HEK293 (cell line): ENCODE data around the gene PRAC1.

Experiments used
- FEZF1 ChIP-seq: fragments of 450-650 bp; formaldehyde crosslinking; IDR thresholded peaks from 2 replicates; pipeline ENCODE4 v1.5.1; 2016; ENCODE audit warnings: missing biosample characterization, missing genetic modification characterization
- GLIS1 ChIP-seq: fragments of 450-650 bp; formaldehyde crosslinking; IDR thresholded peaks from 2 replicates; pipeline ENCODE4 v1.5.1; 2016; ENCODE audit warnings: missing biosample characterization, missing genetic modification characterization
- KLF1 ChIP-seq: fragments of 450-650 bp; formaldehyde crosslinking; IDR thresholded peaks from 2 replicates; pipeline ENCODE4 v1.5.1; 2016; ENCODE audit warnings: missing biosample characterization, missing genetic modification characterization
- KLF8 ChIP-seq: fragments of 450-650 bp; formaldehyde crosslinking; IDR thresholded peaks from 2 replicates; pipeline ENCODE4 v1.5.1; 2016; ENCODE audit warnings: missing biosample characterization, missing genetic modification characterization
- RBAK ChIP-seq: fragments of 450-650 bp; formaldehyde crosslinking; IDR thresholded peaks from 2 replicates; pipeline ENCODE4 v1.5.1; 2016; ENCODE audit warnings: missing biosample characterization, missing genetic modification characterization
- REPIN1 ChIP-seq: fragments of 450-650 bp; formaldehyde crosslinking; IDR thresholded peaks from 2 replicates; pipeline ENCODE4 v1.5.1; 2017; ENCODE audit warnings: missing biosample characterization, missing genetic modification characterization, low read depth
- SCRT2 ChIP-seq: fragments of 450-650 bp; formaldehyde crosslinking; IDR thresholded peaks from 2 replicates; pipeline ENCODE4 v1.5.1; 2016; ENCODE audit warnings: missing biosample characterization, missing genetic modification characterization
- SP7 ChIP-seq: fragments of 450-650 bp; formaldehyde crosslinking; IDR thresholded peaks from 2 replicates; pipeline ENCODE4 v1.5.1; 2016; ENCODE audit warnings: missing biosample characterization, missing genetic modification characterization
- TRIM28 ChIP-seq: IDR thresholded peaks from 2 replicates; pipeline ENCODE4 v1.6.1; 2011; ENCODE audit warnings: low read length, control low read depth, borderline replicate concordance
- ZBTB20 ChIP-seq: fragments of 450-650 bp; formaldehyde crosslinking; IDR thresholded peaks from 2 replicates; pipeline ENCODE4 v1.5.1; 2016; ENCODE audit warnings: missing biosample characterization, missing genetic modification characterization
- ZBTB44 ChIP-seq: fragments of 450-650 bp; IDR thresholded peaks from 2 replicates; pipeline ENCODE4 v1.5.1; 2018; ENCODE audit warnings: missing biosample characterization, mild to moderate bottlenecking, missing genetic modification characterization
- ZFHX2 ChIP-seq: fragments of 450-650 bp; formaldehyde crosslinking; conservative IDR thresholded peaks from 2 replicates; pipeline ENCODE4 v1.5.1; 2016; ENCODE audit warnings: missing biosample characterization, missing genetic modification characterization
- ZFP69B ChIP-seq: fragments of 450-650 bp; formaldehyde crosslinking; IDR thresholded peaks from 2 replicates; pipeline ENCODE4 v1.5.1; 2016; ENCODE audit warnings: missing biosample characterization, missing genetic modification characterization
- ZNF133 ChIP-seq: fragments of 450-650 bp; formaldehyde crosslinking; IDR thresholded peaks from 2 replicates; pipeline ENCODE4 v1.5.1; 2016; ENCODE audit warnings: missing biosample characterization, missing genetic modification characterization
- ZNF140 ChIP-seq: fragments of 450-650 bp; formaldehyde crosslinking; IDR thresholded peaks from 2 replicates; pipeline ENCODE4 v1.5.1; 2016; ENCODE audit warnings: missing biosample characterization, missing genetic modification characterization
- ZNF175 ChIP-seq: fragments of 450-650 bp; formaldehyde crosslinking; IDR thresholded peaks from 2 replicates; pipeline ENCODE4 v1.5.1; 2016; ENCODE audit warnings: missing biosample characterization, missing genetic modification characterization
- ZNF214 ChIP-seq: fragments of 450-650 bp; formaldehyde crosslinking; IDR thresholded peaks from 2 replicates; pipeline ENCODE4 v1.5.1; 2017; ENCODE audit warnings: missing biosample characterization, mild to moderate bottlenecking, missing genetic modification characterization, borderline replicate concordance
- ZNF239 ChIP-seq: fragments of 450-650 bp; formaldehyde crosslinking; IDR thresholded peaks from 2 replicates; pipeline ENCODE4 v1.5.1; 2016; ENCODE audit warnings: missing biosample characterization, missing genetic modification characterization
- ZNF274 ChIP-seq, 2 experiments: fragments of 200-500 bp in 1 of 2; fragments of 450-650 bp in 1 of 2; sonication (Bioruptor generic) in 1 of 2; formaldehyde crosslinking in 1 of 2; IDR thresholded peaks; 2 replicates each; pipeline versions ENCODE4 v1.5.1 to v1.6.1; 2014 to 2016; ENCODE audit warnings: borderline replicate concordance in 1 of 2, inconsistent platforms in 1 of 2, low read length in 1 of 2, missing biosample characterization in 1 of 2, missing genetic modification characterization in 1 of 2
- ZNF416 ChIP-seq: fragments of 450-650 bp; formaldehyde crosslinking; IDR thresholded peaks from 2 replicates; pipeline ENCODE4 v1.5.1; 2016; ENCODE audit warnings: missing biosample characterization, missing genetic modification characterization
- ZNF423 ChIP-seq: fragments of 450-650 bp; formaldehyde crosslinking; IDR thresholded peaks from 2 replicates; pipeline ENCODE4 v1.5.1; 2016; ENCODE audit warnings: missing biosample characterization, missing genetic modification characterization
- ZNF501 ChIP-seq: fragments of 450-650 bp; formaldehyde crosslinking; IDR thresholded peaks from 2 replicates; pipeline ENCODE4 v1.5.1; 2016; ENCODE audit warnings: missing biosample characterization, missing genetic modification characterization
- ZNF510 ChIP-seq: fragments of 450-650 bp; formaldehyde crosslinking; IDR thresholded peaks from 2 replicates; pipeline ENCODE4 v1.5.1; 2018; ENCODE audit warnings: mild to moderate bottlenecking, missing genetic modification characterization, missing biosample characterization; ENCODE audit not compliant: insufficient replicate concordance
- ZNF555 ChIP-seq: fragments of 450-650 bp; formaldehyde crosslinking; conservative IDR thresholded peaks from 2 replicates; pipeline ENCODE4 v1.5.1; 2017; ENCODE audit warnings: missing biosample characterization, mild to moderate bottlenecking, missing genetic modification characterization, inconsistent platforms
- ZNF596 ChIP-seq: fragments of 450-650 bp; IDR thresholded peaks from 2 replicates; pipeline ENCODE4 v1.5.0; 2018; ENCODE audit warnings: missing biosample characterization, mild to moderate bottlenecking, missing genetic modification characterization, moderate library complexity
- ZNF660 ChIP-seq: fragments of 450-650 bp; IDR thresholded peaks from 2 replicates; pipeline ENCODE4 v1.5.1; 2018; ENCODE audit warnings: missing biosample characterization, mild to moderate bottlenecking, missing genetic modification characterization
- ZNF670 ChIP-seq: fragments of 450-650 bp; formaldehyde crosslinking; IDR thresholded peaks from 2 replicates; pipeline ENCODE4 v1.5.1; 2016; ENCODE audit warnings: missing biosample characterization, missing genetic modification characterization, low read depth
- ZNF777 ChIP-seq: fragments of 450-650 bp; formaldehyde crosslinking; IDR thresholded peaks from 2 replicates; pipeline ENCODE4 v1.5.1; 2017; ENCODE audit warnings: missing biosample characterization, missing genetic modification characterization, borderline replicate concordance
- ZNF843 ChIP-seq: fragments of 450-650 bp; formaldehyde crosslinking; IDR thresholded peaks from 2 replicates; pipeline ENCODE4 v1.5.1; 2016; ENCODE audit warnings: missing biosample characterization, missing genetic modification characterization
- ZSCAN18 ChIP-seq: fragments of 450-650 bp; formaldehyde crosslinking; IDR thresholded peaks from 2 replicates; pipeline ENCODE4 v1.5.1; 2016; ENCODE audit warnings: missing biosample characterization, missing genetic modification characterization
- ZSCAN23 ChIP-seq: fragments of 450-650 bp; formaldehyde crosslinking; IDR thresholded peaks from 2 replicates; pipeline ENCODE4 v1.5.1; 2016; ENCODE audit warnings: missing biosample characterization, missing genetic modification characterization
- TF ChIP-seq, protein P1 (sequence below): fragments of 450-650 bp; formaldehyde crosslinking; IDR thresholded peaks from 2 replicates; pipeline ENCODE4 v1.5.1; 2016; ENCODE audit warnings: missing biosample characterization, missing genetic modification characterization, low read depth

PRAC1 gene

DNA sequence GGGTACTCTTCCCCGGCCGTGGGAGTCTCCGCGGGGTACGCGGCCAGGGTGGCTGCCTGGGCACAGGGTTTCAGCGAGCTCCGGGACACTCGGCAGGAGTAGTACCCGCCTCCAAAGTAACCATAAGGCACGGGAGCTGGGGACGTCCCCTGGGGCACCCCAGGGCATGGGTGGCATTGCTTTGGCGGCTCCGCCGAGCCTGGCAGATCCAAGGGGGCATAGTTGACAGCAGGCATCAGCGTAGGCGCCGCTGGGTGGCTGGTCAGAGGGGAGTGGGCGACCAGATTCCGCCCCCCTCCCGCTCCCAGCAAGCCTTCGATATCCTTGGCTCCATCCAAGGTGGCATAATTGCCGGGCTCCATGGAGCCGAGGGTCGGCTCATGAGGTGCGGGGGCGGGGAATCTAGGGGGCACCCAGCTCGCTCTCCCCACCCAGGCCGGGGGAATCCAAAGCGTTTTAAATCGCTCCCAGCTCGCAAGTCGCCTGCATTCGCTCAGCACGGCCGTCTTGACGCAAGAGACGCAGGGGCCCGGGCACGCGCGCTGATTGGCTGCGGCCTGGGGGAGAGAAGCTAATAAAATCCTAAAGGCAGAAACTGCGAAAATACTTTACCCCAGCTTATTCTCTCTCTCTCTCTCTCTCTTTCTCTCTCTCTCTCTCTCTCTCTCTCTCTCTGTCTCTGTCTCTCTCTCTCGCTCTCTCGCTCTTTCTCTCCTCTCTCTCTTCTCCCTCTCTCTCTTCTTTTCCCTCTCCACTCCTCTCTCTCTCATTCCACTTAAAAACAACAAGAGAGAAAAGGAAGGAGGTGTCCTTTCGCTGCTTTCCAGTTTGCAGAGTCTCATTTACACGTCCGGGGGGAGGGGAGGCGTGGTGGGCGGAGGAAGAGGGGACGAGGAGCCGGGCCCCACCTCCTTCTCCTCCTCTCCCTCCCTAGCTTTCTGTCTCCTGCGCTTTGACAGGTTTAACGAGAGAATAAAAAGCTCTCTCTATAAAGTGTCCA, 6.2 kb upstream of the PRAC1 start, which contains the start of gene HOXB13 (continued):
- TF ChIP-seq ZNF596 (tag by site-specific recombination) = peak; percentile 100
- TF ChIP-seq ZNF555 = no peak
- peak; percentile 58 for TF ChIP-seq ZNF423 (tag by site-specific recombination)
- peak; percentile 93; the same call in 1 of the 2 replicates for TF ChIP-seq REPIN1 (tag by site-specific recombination)
- TF ChIP-seq ZNF670 (tag by site-specific recombination) = 0 out of 2 replicates have a peak, but pooled peaks have one; percentile 81
- TF ChIP-seq ZNF660 (tag by site-specific recombination) = 0 out of 2 replicates have a peak, but pooled peaks have one; percentile 7
- TF ChIP-seq ZNF274 (IDR thresholded peaks at IDR 0.05; ENCODE audit: low read length) = no peak
- TF ChIP-seq ZNF274 (tag by site-specific recombination; IDR thresholded peaks at IDR 0.05; ENCODE audit: borderline replicate concordance) = no peak
- peak; percentile 89 for TF ChIP-seq KLF1 (tag by site-specific recombination)
- TF ChIP-seq ZNF175 (tag by site-specific recombination) = no peak
- TF ChIP-seq ZNF140 (tag by site-specific recombination) = peak; percentile 46; the same call in 1 of the 2 replicates
- TF ChIP-seq, protein P1, sequence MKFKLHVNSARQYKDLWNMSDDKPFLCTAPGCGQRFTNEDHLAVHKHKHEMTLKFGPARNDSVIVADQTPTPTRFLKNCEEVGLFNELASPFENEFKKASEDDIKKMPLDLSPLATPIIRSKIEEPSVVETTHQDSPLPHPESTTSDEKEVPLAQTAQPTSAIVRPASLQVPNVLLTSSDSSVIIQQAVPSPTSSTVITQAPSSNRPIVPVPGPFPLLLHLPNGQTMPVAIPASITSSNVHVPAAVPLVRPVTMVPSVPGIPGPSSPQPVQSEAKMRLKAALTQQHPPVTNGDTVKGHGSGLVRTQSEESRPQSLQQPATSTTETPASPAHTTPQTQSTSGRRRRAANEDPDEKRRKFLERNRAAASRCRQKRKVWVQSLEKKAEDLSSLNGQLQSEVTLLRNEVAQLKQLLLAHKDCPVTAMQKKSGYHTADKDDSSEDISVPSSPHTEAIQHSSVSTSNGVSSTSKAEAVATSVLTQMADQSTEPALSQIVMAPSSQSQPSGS (tag by site-specific recombination) = no peak
- TF ChIP-seq ZSCAN23 (tag by site-specific recombination) = peak; percentile 95
- peak; percentile 97 for TF ChIP-seq KLF8 (tag by site-specific recombination)
- TF ChIP-seq ZNF214 (tag by site-specific recombination) = no peak
- TF ChIP-seq ZNF416 (tag by site-specific recombination) = no peak
- TF ChIP-seq ZBTB44 (tag by site-specific recombination) = no peak
- TF ChIP-seq TRIM28 = peak; percentile 79
- peak; percentile 93 for TF ChIP-seq ZNF843
- peak; percentile 99 for TF ChIP-seq ZSCAN18 (tag by site-specific recombination)
- TF ChIP-seq SCRT2 = no peak
- TF ChIP-seq ZNF777 = peak; percentile 91; the same call in 1 of the 2 replicates
- TF ChIP-seq ZNF501 (tag by site-specific recombination) = peak; percentile 90; the same call in 1 of the 2 replicates
- peak; percentile 77; the same call in 1 of the 2 replicates for TF ChIP-seq RBAK (tag by site-specific recombination)
- TF ChIP-seq ZNF133 (tag by site-specific recombination) = peak; percentile 56
- peak; percentile 86 for TF ChIP-seq ZBTB20 (tag by site-specific recombination)
- TF ChIP-seq ZFP69B (tag by site-specific recombination) = peak; percentile 100
- peak; percentile 98 for TF ChIP-seq SP7 (tag by site-specific recombination)
- peak; percentile 53 for TF ChIP-seq GLIS1 (tag by site-specific recombination)
- peak; percentile 94 for TF ChIP-seq FEZF1
- no peak for TF ChIP-seq ZNF239 (tag by site-specific recombination)
- peak; percentile 84 for TF ChIP-seq ZFHX2
- no peak for TF ChIP-seq ZNF510 (tag by site-specific recombination)
